ENCODE data around the gene PRPF6. TPM values are rescaled to one million over a fixed set of nuclear protein-coding genes. Genes with fewer than 3 reads are reported as not detected.

PRPF6 gene
- total RNA-seq, 2 experiments from 2014 or later: 60.5 to 67.0 TPM

DNA sequence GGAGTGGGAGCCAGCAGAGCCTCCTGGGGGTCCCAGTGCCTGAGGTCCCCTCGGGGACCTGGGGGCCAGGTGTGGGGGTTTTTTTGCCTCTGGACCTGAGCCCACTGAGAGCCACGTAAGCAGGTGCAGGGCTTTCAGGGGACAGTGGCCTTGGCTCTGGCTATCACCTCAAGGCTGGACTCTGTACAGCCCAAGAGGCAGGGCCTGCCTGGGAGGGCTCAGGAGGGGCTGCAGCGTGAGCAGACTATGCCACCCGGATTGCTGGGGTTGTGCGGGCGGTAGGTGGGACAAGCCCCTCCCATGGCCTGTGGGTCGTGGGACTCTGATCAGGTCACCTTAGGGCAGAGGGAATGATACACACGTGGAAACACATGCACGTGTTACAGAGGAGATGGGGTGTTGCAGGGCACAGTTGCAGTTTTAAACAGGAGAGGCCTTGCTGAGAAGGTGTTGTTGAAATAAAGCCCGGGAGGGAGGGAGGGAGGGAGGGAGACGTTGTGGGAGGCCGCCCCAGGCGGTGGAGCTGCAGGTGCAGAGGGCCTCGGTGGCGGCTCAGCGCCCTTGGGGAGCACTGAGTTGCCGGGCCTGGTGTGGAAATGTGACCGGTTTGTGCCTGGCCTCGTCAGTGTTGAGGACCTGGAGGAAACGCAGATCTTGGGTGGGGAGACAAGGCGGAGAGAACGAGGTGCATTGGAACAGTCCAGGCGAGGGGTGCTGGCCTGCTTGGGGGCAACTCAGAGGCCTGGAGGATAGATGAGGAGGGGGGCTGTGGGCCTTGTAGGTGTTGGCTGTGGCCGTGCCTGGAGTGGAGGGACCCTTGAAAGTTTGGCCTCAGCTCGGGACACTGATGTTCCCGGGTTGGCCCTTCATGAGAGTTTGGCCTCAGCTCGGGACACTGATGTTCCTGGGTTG is 84.4 kb downstream of the PRPF6 start:
- Mint-ChIP-seq H3K36me3 (ENCODE audit: low read depth) (no peaks in the 10 kb centered on the region), H3K4me1 (peaks cover 49% of the 10 kb centered on the region), H3K27me3 (no peaks in the 10 kb centered on the region), H3K27ac (peak overlapping the region; percentile 80), H3K4me3 (peak overlapping the region; percentile 20), H3K9me3 (ENCODE audit: low read depth) (no peaks in the 10 kb centered on the region)
- ChIA-PET POLR2A (interaction anchor here (0.6 kb wide), 1 partner anchor 13 kb away, joined by 3 read pairs; no protein-coding TSS in a partner anchor), CTCF (interaction anchor here (0.7 to 2.0 kb wide), 4 partner anchors 8 to 200 kb away, joined by 3 to 6 read pairs (median 4); partner anchors contain the start of gene TPD52L2)
- intact Hi-C loops (cut with DNase I, micrococcal nuclease): loop anchor here in 1 of 2 experiments (2.0 to 10.0 kb wide), 2 partner anchors 13 to 531 kb away; partner anchors contain the start of genes PTK6 and RGS19
- ATAC-seq (no peak), DNase-seq (peak; percentile 55)

DNA sequence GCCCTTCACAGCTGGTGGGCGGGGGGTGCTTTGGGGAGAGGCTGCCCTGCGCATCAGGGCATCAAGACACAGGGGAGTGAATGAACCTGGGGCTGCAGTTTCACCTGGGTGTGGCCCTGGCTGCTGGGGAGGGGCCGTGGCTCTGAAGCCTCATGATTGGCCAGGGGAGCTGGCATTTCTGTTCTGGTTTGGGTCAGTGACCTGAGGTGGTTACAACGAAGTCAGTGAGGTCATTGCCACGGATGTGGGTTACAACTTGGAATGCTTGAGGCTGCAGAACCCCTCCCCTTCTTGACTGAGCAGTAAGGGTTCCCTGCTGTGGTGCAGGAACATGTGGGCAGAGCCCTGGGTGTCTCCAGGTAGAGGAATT is 85.0 kb downstream of the PRPF6 start:
- Mint-ChIP-seq H3K27ac (peak overlapping the region; percentile 80), H3K4me3 (peak overlapping the region; percentile 20), H3K27me3 (no peaks in the 10 kb centered on the region), H3K9me3 (ENCODE audit: low read depth) (no peaks in the 10 kb centered on the region), H3K4me1 (peaks cover 49% of the 10 kb centered on the region), H3K36me3 (ENCODE audit: low read depth) (no peaks in the 10 kb centered on the region)
- intact Hi-C loops (cut with DNase I, micrococcal nuclease): loop anchor here in 1 of 2 experiments (2.0 to 10.0 kb wide), 2 partner anchors 13 to 531 kb away; partner anchors contain the start of genes PTK6 and RGS19
- ChIA-PET CTCF (interaction anchor here (0.7 to 2.0 kb wide), 4 partner anchors 9 to 200 kb away, joined by 3 to 6 read pairs (median 4); partner anchors contain the start of gene TPD52L2), POLR2A (interaction anchor here (0.6 kb wide), 2 partner anchors 12 to 123 kb away, joined by 3 read pairs; no protein-coding TSS in a partner anchor)
- ATAC-seq (peak; percentile 69), DNase-seq (peak; percentile 84)

DNA sequence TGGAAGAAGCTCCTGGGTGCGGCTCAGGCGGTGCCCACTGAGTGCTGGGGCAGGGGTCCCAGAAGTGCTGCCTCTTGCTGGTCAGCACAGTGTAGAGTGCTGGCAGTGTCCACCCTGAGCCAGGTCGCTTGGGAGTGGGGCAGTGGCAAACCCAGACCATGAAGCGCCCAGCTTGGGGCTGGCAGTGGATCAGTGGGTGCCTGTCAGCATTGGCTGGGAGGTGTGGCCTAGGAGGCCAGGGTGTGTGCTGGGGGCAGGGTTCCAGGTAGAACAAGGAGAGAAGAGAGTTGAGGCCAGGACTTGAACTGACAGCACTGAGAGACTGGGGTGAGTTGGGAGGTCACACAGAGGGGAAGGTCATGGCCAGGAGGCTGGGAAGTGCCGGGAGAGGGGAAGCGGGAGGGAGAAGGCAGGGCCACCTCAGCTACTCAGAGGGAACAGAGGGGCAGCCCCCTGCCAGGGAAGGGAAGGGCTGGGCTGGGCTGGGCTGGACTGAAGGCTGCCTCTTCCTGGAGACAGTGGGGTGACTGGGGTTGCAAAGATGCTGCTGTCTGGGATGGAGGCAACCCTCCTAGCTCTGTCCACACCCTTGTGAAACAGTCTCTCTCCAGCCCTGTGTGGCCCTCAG is 86.2 kb downstream of the PRPF6 start:
- CTCF ChIA-PET: interaction anchor here (2.0 kb wide), 1 partner anchor 10 kb away, joined by 6 read pairs; no protein-coding TSS in a partner anchor
- POLR2A ChIA-PET: no interaction called here
- Mint-ChIP-seq H3K36me3 (ENCODE audit: low read depth) (no peaks in the 10 kb centered on the region), H3K9me3 (ENCODE audit: low read depth) (no peaks in the 10 kb centered on the region), H3K4me1 (peaks cover 46% of the 10 kb centered on the region), H3K27ac (peak overlapping the region; percentile 55), H3K27me3 (no peaks in the 10 kb centered on the region), H3K4me3 (no peak overlapping the region)
- DNase-seq (no peak), ATAC-seq (no peak)
- intact Hi-C loops (cut with DNase I, micrococcal nuclease): loop anchor here in 1 of 2 experiments (10.0 kb wide), 1 partner anchor 532 kb away; the partner anchor contains the start of gene PTK6

DNA sequence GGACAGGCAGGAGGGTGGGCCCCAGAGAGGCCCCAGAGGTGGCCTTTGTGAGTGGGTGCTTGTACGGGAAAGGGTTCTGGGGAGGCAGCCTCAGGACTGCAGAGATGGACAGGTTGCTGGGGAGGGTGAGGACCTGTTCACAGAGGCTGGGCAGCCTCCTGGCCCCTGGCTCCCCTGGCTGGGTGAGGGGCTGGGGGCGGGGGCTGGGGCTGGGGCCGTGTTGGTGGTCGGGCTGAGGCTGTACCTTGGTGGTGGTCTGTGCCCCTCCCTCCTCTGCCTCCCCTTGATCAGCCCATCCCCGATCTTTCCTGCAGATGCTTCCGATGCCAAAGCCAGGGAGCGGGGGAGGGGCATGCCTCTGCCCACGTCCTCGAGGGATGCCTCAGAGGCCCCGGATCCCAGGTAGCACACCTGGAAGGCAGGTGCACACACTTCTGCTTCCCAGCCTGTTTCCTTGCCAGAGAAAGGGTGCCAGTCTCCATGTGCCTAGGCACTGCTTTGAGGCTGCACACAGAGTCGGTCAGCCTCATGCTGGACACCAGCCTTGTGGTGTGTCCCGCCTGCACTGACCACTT is 86.9 kb downstream of the PRPF6 start:
- Mint-ChIP-seq H3K4me3 (no peak overlapping the region), H3K27me3 (no peaks in the 10 kb centered on the region), H3K36me3 (ENCODE audit: low read depth) (peaks cover 2% of the 10 kb centered on the region), H3K9me3 (ENCODE audit: low read depth) (no peaks in the 10 kb centered on the region), H3K27ac (peak overlapping the region; percentile 31), H3K4me1 (peaks cover 41% of the 10 kb centered on the region)
- ChIA-PET CTCF (no interaction called here), POLR2A (no interaction called here)
- intact Hi-C loops (cut with DNase I, micrococcal nuclease): loop anchor here in 1 of 2 experiments (10.0 kb wide), 1 partner anchor 533 kb away; the partner anchor contains the start of gene PTK6
- DNase-seq (no peak), ATAC-seq (no peak)

DNA sequence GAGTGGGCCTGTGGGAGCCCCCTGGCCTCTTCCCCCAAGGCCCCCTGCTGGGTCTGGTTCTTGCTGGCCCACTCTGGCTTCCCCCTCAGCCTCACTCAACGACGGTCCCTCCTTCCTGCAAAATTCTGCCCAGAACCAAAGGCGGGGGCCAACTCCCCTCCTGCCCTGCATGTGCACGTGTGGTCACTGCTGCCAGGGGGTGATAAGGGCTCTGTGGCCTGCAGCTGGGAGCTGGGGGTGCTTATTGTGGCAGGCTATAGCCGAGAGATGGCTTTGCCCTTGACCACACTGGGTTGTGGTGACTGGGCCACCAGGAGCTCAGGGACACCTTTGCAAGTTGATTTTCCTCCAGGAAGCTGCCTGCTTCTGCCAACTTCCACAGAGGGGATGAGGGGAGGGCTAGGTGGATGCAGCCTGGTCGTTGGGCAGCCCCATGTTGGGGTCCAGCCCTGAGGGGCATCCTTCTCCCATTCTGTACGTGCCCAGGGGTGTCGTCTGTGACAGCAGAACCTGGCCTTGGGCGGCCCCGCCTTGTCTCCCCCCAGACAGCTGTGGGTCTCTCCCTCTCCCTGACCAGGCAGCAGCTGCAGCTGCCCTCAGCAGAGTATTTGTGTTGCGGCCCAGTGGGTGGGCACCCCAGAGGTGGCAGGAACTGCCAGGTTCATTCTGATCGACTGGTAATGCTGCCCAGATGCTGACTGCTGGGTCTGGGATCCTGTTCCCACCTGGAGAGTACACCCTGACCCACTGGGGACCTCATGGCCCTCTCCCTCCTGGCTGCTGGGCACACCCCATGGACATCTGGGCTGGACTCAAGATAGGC is 87.7 kb downstream of the PRPF6 start:
- peaks cover 2% of the 10 kb centered on the region for H3K36me3 Mint-ChIP-seq (ENCODE audit: low read depth)

DNA sequence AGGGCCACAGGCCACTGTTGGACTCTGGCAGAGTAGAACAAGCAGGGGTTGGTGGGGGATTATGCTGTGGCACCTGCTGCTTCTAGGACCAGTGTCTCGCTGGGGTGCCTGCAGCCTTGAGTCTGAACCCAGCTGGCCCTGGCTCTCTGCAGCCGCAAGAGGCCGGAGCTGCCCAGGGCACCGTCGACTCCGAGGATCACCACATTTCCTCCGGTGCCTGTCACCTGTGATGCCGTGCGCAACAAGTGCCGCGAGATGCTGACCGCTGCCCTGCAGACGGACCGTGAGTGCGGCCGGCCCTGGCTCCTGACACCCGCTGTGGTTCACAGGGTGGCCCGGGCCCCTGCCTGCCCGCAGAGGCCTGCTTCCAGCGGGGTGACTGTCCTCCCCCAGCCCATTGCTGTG is 88.3 kb downstream of the PRPF6 start:
- Mint-ChIP-seq H3K27me3 (no peaks in the 10 kb centered on the region), H3K4me3 (no peak overlapping the region), H3K9me3 (ENCODE audit: low read depth) (no peaks in the 10 kb centered on the region), H3K4me1 (peaks cover 36% of the 10 kb centered on the region), H3K27ac (no peak overlapping the region), H3K36me3 (ENCODE audit: low read depth) (peaks cover 4% of the 10 kb centered on the region)
- POLR2A ChIA-PET: no interaction called here
- CTCF ChIA-PET: interaction anchor here (1.6 kb wide), 1 partner anchor 10 kb away, joined by 4 read pairs; the partner anchor contains the start of genes OPRL1 and RGS19
- DNase-seq (no peak), ATAC-seq (no peak)
- intact Hi-C loops (cut with DNase I, micrococcal nuclease): loop anchor here in 1 of 2 experiments (10.0 kb wide), 1 partner anchor 534 kb away; the partner anchor contains the start of gene PTK6

More for the DNA sequence above, 87.7 kb downstream of the PRPF6 start:
- intact Hi-C loops (cut with DNase I, micrococcal nuclease): loop anchor here in 1 of 2 experiments (10.0 kb wide), 1 partner anchor 534 kb away; the partner anchor contains the start of gene PTK6
- Mint-ChIP-seq H3K9me3 (ENCODE audit: low read depth) (no peaks in the 10 kb centered on the region), H3K27me3 (no peaks in the 10 kb centered on the region), H3K27ac (no peak overlapping the region), H3K4me1 (peaks cover 41% of the 10 kb centered on the region), H3K4me3 (no peak overlapping the region)
- ATAC-seq: no peak
- CTCF ChIA-PET: interaction anchor here (0.6 kb wide), 1 partner anchor 9 kb away, joined by 3 read pairs; no protein-coding TSS in a partner anchor
- POLR2A ChIA-PET: no interaction called here
- DNase-seq: no peak

DNA sequence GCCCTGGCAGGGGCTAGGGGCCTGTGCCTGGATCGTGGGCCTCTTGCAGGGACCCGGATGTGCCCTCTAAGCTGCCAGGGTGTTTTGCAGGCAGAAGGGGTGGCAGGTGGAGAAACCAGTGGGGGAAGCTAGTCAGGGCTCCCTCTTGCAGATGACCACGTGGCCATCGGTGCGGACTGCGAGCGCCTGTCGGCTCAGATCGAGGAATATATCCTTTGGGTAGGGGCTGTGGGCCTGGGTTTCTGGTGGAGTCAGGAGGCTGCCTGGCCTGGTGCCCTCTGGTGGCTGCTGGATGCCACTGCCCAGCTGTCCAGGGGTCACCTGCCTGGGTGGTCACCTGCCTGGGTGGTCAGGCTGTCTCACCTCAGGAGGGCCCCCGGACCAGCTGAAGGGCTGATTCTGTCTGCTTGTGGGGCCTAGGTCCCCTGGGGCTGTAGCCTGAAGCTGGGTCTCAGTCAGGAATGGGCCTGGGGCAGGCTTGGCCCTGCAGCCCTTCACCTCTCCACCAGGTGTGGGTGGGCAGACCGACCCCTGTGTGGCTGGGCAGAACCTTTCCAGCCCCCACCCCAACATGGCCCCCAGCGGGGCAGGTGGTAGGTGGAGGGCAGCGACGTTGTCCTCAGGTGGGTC is 88.8 kb downstream of the PRPF6 start:
- CTCF ChIA-PET: interaction anchor here (1.6 kb wide), 1 partner anchor 10 kb away, joined by 4 read pairs; the partner anchor contains the start of genes OPRL1 and RGS19
- H3K36me3 Mint-ChIP-seq (ENCODE audit: low read depth): peaks cover 4% of the 10 kb centered on the region
- ATAC-seq: no peak
- H3K27ac Mint-ChIP-seq: no peak overlapping the region
- H3K4me3 Mint-ChIP-seq: no peak overlapping the region
- H3K27me3 Mint-ChIP-seq: no peaks in the 10 kb centered on the region
- DNase-seq: peak; percentile 61
- peaks cover 31% of the 10 kb centered on the region for H3K4me1 Mint-ChIP-seq
- POLR2A ChIA-PET: no interaction called here
- intact Hi-C loops (cut with DNase I, micrococcal nuclease): loop anchor here in 1 of 2 experiments (10.0 kb wide), 1 partner anchor 535 kb away; the partner anchor contains the start of gene PTK6
- H3K9me3 Mint-ChIP-seq (ENCODE audit: low read depth): no peaks in the 10 kb centered on the region

DNA sequence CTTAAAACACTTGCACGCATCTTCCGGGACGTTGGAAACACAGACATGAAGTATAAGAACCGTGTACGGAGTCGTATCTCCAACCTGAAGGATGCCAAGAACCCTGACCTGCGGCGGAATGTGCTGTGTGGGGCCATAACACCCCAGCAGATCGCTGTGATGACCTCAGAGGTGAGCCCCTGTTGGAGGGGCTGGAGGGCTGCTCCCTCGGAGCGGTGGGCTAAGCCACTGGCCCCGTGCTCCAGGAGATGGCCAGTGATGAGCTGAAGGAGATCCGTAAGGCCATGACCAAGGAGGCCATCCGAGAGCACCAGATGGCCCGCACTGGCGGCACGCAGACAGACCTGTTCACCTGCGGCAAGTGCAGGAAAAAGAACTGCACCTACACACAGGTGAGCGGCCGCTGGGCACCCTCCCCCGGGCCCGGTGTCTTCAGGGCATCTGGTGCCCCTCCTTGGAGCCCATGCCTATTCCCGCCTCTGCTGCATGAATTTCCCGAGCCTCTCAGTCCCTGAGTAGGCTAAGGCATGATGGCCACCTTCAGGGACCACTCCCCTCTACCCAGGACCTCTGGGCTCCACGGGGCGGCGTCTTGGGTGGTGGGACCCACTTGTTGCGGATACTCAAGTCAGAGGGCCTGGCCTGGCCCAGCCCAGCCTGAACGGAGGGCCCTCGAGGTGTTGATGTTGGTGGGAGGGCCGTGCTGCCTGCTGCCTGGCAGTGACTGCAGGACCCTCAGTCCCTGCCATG is 89.5 kb downstream of the PRPF6 start:
- CTCF ChIA-PET: interaction anchor here (1.6 kb wide), 1 partner anchor 9 kb away, joined by 4 read pairs; the partner anchor contains the start of genes OPRL1 and RGS19
- POLR2A ChIA-PET: no interaction called here
- Mint-ChIP-seq H3K27ac (no peak overlapping the region), H3K27me3 (no peaks in the 10 kb centered on the region), H3K4me1 (peaks cover 26% of the 10 kb centered on the region), H3K36me3 (ENCODE audit: low read depth) (peaks cover 4% of the 10 kb centered on the region), H3K9me3 (ENCODE audit: low read depth) (no peaks in the 10 kb centered on the region), H3K4me3 (no peak overlapping the region)
- intact Hi-C loops (cut with DNase I, micrococcal nuclease): no loop called here
- DNase-seq (no peak), ATAC-seq (no peak)

DNA sequence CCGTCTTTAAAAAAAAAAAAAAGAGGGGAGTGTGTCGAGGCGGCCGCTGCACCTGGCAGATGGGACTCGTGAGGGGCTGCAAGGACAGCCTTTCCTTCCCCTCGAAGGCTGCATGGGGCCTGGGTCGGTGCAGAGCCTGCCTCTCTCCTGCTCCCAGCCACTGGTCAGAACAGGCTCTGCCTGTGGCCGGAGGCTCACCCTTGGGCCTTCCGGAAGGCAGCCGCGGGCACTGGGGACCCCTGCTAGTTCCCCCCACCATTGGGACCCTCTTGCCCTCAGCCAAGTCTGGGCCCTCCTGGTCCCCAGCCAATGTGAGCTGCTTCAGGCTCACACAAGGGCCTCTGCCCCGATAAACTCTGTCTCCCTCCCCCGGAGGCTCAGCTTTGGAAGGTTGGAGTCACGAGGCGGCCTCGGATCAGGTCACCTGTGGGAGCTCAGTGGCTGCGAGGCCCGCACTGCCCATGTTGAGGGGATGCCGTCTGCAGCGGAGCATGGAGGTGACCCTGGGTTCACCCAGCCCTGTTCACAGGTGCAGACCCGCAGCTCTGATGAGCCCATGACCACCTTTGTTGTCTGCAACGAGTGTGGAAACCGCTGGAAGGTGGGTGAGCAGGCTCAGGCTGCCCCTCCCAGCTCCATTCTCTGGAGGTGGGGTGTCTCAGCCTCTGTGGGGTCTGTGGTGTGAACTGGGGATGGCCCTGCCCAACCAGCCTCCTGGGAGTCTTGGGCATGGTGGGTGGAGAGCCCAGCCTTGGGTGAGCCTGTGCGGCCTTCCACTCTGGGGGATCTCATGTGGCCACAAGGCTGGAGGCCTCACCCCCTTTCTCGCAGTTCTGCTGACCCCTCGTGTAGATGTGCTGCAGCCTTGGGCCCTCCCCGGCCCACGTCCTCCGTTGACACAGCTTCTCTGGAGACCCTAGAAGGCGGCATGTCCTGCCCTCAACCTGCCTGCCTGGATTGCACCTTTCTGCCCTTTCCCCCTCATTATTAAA is 90.7 kb downstream of the PRPF6 start:
- CTCF ChIA-PET: no interaction called here
- intact Hi-C loops (cut with DNase I, micrococcal nuclease): no loop called here
- ATAC-seq: no peak
- no peak for DNase-seq
- no peaks in the 10 kb centered on the region for H3K27me3 Mint-ChIP-seq
- no peak overlapping the region for H3K4me3 Mint-ChIP-seq
- H3K4me1 Mint-ChIP-seq: peaks cover 15% of the 10 kb centered on the region
- H3K36me3 Mint-ChIP-seq (ENCODE audit: low read depth): peaks cover 4% of the 10 kb centered on the region
- H3K27ac Mint-ChIP-seq: no peak overlapping the region
- POLR2A ChIA-PET: no interaction called here
- no peaks in the 10 kb centered on the region for H3K9me3 Mint-ChIP-seq (ENCODE audit: low read depth)
